HG03457 (cell line): ENCODE measurements around the gene SENP7.
"Not testable (repeated sequence)": the region's sequence is repeated elsewhere in the genome, so short reads cannot be mapped to it uniquely, and the experiment has no call there.

Experiments
- ATAC-seq: cut with Tn5 transposase; IDR thresholded peaks from one replicate; pipeline ENCODE4 v1.9.1; 2021; ENCODE audit warnings: moderate number of reproducible peaks; ENCODE audit not compliant: unreplicated experiment

Gene SENP7

GRCh38 chr3:101527441-101527840, 14.4 kb upstream of the SENP7 start:
- no peak for ATAC-seq

DNA sequence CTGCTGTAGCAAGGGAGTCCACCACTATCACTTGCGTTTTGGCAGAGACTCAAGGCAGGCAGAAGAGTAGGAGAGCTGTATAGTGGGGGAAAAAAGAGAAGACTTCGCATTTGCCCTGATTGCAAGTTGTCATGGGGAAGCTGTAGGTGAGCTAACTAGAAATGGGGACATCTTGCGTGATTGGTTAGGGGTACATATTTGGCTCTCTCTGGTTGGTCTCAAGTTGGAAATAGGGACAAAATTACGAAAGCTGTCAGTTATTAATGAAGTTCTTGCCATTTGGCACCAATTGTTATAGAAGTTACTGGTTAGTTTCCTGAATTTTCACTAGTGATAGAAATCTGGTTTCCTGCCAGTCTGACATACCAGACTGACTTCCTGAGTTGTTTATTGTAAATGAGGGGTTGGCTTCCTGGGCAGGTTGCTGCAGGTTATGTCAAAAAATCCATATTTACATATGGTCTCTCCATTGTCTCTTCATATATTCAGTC, 8.2 kb upstream of the SENP7 start:
- ATAC-seq, result no peak

- ATAC-seq, result no peak
Measured at GRCh38 chr3:101519685-101520365, 6.8 kb upstream of the SENP7 start.

GRCh38 chr3:101518421-101518871, 5.4 kb upstream of the SENP7 start:
- ATAC-seq, result peak; percentile 98

- ATAC-seq, result peak; percentile 15
Measured at GRCh38 chr3:101513419-101513986, 491 bp upstream of the SENP7 start.

- peak; percentile 13 for ATAC-seq
Measured at GRCh38 chr3:101512396-101512645, 691 bp downstream of the SENP7 start.

- no peak for ATAC-seq
Measured at GRCh38 chr3:101509811-101510210, 3.2 kb downstream of the SENP7 start.

DNA sequence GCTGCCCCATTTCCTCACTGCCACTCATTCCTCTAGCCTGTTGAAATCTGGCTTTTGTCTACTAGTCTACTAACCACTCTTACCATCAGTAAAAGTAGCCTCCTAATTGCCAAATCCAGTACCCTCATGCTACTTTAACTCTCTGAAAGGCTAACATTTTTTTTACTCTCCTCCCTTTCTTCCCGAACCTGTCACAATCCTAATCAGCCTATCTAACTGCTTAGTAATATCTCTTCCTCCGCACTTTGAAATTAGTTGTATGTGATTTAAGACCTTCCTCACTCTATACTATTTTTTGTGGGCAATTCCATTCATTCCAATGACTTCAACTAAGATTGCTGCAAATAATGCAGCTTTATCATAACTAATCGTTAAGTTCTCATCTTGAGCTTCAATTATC, 3.7 kb downstream of the SENP7 start:
- no peak for ATAC-seq

- no peak for ATAC-seq
Measured at GRCh38 chr3:101501783-101502182, 11.2 kb downstream of the SENP7 start.

DNA sequence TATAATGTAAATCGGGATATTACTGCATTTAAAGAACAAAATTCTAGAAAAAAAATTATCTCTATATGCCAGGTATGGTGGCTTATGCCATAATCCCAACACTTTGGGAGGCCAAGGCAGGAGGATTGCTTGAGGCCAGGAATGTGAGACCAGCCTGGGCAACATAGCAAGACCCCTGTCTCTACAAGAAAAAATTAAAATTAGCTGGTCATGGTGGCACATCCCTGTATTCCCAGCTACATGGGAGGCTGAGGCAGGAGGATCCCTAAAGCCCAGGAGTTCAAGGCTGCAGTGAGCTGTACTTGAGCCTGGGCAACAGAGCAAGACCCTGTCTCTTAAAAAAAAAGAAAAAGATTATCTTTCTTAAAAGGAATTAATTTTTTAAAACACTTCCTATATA, 12.8 kb downstream of the SENP7 start:
- no peak for ATAC-seq

GRCh38 chr3:101497803-101498202, 15.2 kb downstream of the SENP7 start:
- ATAC-seq, result no peak

GRCh38 chr3:101495552-101495951, 17.5 kb downstream of the SENP7 start:
- no peak for ATAC-seq

DNA sequence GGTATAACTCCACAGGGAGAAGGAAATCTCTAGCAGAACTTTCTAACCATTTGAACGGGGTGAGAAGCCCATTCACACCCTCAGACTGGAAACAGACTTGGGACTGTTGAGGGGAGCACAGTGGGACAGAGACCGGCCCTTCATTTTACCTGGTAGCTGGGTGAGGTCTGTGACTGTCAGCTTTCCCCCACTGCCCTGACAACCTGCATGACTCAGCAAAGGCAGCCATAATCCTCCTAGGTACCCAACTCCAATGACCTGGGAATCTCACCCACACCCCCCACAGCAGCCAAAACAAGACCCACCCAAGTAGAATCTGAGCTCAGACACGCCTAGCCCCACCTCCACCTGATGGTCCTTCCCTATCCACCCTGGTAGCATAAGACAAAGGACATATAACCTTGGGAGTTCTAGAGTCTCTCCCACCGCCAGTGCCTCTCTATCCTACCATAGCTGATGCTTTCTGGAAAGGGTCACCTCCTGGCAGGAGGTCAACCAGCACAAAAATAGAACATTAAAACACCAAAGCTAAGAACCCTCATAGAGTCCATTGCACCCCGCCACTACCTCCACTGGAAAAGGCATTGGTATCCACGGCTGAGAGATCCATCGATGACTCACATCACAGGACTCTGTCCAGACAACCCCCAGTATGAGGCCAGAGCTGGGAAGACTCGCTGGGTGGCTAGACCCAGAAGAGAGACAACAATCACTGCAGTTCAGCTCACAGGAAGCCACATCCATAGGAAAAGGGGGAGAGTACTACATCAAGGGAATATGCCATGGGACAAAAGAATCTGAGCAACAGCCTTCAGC, 28.0 kb downstream of the SENP7 start:
- ATAC-seq, result no peak

DNA sequence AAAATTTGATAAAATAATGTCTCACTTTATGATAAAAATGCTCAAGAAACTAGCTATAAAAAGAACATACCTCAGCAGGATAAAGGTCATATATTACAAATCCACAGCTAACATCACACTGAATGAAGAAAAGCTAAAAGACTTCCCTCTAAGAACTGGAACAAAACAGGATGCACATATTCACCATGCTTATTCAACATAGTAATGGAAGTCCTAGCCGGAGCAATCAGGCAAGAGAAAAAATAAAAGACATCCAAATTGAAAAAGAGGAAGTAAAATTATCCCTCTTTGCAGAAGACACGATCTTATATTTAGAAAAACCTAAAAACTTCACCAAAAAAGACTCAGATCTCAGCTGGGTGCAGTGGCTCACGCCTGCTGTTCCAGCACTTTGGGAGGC, 34.0 kb downstream of the SENP7 start:
- no peak for ATAC-seq

- ATAC-seq, result not testable (repeated sequence)
Measured at GRCh38 chr3:101474841-101475552, 38.0 kb downstream of the SENP7 start.

DNA sequence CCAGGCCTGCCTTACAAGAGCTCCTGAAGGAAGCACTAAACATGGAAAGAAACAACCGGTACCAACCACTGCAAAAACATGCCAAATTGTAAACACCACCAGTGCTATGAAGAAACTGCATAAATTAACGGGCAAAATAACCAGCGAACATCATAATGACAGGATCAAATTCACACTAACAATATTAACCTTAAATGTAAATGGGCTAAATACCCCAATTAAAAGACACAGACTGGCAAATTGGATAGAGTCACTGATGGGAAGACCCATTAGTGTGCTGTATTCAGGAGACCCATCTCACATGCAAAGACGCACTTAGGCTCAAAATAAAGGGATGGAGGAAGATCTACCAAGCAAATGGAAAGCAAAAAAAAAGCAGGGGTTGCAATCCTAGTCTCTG, 44.3 kb downstream of the SENP7 start:
- not testable (repeated sequence) for ATAC-seq

DNA sequence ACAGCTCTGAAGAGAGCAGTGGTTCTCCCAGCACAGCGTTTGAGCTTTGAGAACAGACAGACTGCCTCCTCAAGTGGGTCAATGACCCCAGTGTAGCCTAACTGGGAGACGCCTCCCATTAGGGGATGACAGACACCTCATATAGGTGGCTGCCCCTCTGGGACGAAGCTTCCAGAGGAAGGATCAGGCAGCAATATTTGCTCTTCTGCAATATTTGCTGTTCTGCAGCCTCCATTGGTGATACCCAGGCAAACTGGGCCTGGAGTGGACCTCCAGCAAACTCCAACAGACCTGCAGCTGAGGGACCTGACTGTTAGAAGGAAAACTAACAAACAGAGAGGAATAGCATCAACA, 45.7 kb downstream of the SENP7 start:
- ATAC-seq, result not testable (repeated sequence)

- no peak for ATAC-seq
Measured at GRCh38 chr3:101466465-101467309, 46.3 kb downstream of the SENP7 start.

DNA sequence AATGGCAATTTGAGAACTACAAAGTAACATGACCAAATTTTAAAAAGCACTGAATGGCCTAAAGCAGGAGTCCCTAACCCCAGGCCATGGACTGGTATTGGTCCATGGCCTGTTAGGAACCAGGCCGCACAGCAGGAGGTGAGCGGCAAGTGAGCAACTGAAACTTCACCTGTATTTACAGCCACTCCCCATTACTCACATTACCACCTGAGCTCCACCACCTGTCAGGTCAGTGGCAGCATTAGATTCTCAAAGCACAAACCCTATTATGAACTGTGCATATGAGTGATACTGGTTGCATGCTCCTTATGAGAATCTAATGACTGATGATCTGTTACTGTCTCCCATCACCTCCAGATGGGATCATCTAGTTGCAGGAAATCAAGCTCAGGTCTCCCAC, 48.8 kb downstream of the SENP7 start:
- ATAC-seq, result no peak

DNA sequence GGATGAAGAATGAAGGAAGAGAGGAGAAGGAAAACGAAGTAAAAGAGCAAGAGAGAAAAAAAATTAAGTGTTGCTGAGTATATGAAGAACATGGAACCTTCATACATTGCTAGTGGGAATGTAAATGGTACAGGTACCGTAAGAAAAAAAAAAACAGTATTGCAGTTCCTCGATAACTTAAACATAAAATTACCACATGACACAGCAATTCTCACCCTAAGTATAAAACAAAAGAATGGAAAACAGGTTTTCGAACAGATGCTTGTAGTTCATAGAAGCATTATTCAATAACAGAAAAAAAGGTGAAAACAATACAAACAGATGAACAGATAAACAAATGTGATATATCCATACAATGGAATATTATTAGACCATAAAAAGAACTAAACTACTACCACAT, 51.6 kb downstream of the SENP7 start:
- no peak for ATAC-seq

DNA sequence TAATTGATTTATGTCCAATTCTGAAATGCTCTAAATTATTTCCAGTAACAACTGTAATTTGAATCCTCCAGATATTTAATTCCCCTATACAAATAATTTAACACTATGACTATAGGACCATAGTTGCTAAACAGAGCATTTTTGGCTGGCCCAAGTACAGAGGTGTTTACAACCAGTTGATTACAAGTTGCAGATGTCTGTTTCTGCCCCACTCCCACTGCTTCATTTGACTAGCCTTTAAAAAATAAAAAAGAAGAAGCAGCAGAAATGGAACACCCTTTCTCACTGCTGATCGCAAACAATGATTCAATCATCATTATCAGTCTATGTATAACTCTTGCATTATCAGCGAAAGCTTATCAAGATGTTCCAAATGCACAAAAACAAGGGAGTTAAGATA, 54.6 kb downstream of the SENP7 start:
- no peak for ATAC-seq
